ENCODE data around the gene KCNQ1. TPM values are rescaled to one million over a fixed set of nuclear protein-coding genes. Genes with fewer than 3 reads are reported as not detected.
A peak's percentile ranks its signal among the peaks of the same experiment; 100 is the strongest.

KCNQ1 gene
- total and polyA plus RNA-seq, 9 of the 15 experiments (the other 6 are each of a cell fraction or from before 2014, with no cell fraction given) = 0.44 TPM; not detected in 8

DNA sequence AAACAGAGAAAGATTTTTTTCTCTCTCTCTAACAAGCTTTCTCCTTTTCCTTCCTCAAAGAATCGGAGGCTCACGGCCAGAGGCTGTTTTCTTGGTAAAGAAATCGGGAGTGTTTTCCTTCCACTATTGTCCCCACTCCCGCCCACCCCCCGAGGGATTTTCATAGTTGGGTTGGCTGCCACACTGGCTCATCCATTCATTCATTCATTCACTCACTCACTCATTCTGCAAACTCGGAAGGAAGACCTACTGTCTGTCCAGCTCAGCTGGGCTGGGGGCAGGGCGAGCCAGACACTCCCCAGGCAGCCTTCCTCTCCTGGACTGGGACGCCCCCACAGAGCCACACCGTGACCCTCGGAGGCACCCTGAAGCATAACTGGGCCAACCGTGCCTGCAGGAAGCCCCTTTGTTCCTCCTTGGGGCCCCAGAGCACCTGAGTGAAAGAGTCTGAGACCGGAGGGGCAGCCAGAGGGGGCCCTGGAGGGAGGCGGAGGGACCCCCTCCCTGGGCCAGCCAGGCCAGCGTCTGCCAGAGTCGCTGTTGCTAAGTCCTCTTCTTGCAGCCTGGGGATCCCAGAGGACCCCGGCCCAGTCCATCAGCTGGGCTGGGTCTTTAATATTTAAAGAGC is 423.8 kb downstream of the KCNQ1 start:
- no TSS peak for BruUV-seq (replicated peaks)
- peak overlapping the region; percentile 90 for H2AFZ ChIP-seq (ENCODE audit: low read depth, low read length)
- ChIA-PET POLR2A (interaction anchor here (1.0 kb wide), 1 partner anchor 13 kb away, joined by 5 read pairs; no protein-coding TSS in a partner anchor), CTCF (ENCODE audit: low intra/inter-chr PET ratio) (no interaction called here)
- no peak for TF ChIP-seq ZNF224 (CRISPR knock-in tag; IDR thresholded peaks at IDR 0.05)
- peak; percentile 83 for TF ChIP-seq ZNF24 (IDR thresholded peaks at IDR 0.05)
- peak; percentile 23; the same call in 1 of the 2 replicates for TF ChIP-seq TFAP4 (CRISPR knock-in tag; IDR thresholded peaks at IDR 0.05; ENCODE audit: borderline replicate concordance)
- TF ChIP-seq OTX1 (CRISPR knock-in tag; IDR thresholded peaks at IDR 0.05) = no peak
- peak; percentile 20; the same call in 1 of the 2 replicates for TF ChIP-seq ZBTB7A (IDR thresholded peaks at IDR 0.05; ENCODE audit: borderline replicate concordance, control insufficient read depth, low read depth, low read length)
- TF ChIP-seq EGR1 (conservative IDR thresholded peaks at IDR 0.05) = peak; percentile 42
- H3K36me3 ChIP-seq (ENCODE audit: control insufficient read depth, insufficient read depth, low read length) = no peaks in the 10 kb centered on the region
- intact Hi-C loops (cut with micrococcal nuclease) (loop anchor here (2.0 kb wide), 1 partner anchor 14 kb away; no protein-coding TSS in a partner anchor), in situ Hi-C loops (cut with MboI) (no loop called here)
- H3K9ac ChIP-seq (ENCODE audit: insufficient read depth in 1 of 2, low read depth in 2 of 2, low read length in 2 of 2) = peak overlapping the region; percentile 32 to 55; a peak in 3 of 4 replicates
- H3K4me1 ChIP-seq (replicated peaks in 1 of 2; ENCODE audit: control insufficient read depth in 2 of 2, insufficient read depth in 2 of 2, low read length in 2 of 2) = peaks cover 10 to 44% of the 10 kb centered on the region in 2 experiments; a peak in 4 of 5 replicates
- FAIRE-seq (no peak), ATAC-seq (peak; percentile 56), DNase-seq (ENCODE audit: extremely low read depth in 1 of 4, low spot score in 3 of 4) (peak in 1 of 4 experiments; percentile 40)
- H3K27me3 ChIP-seq (ENCODE audit: control insufficient read depth in 2 of 2, insufficient read depth in 2 of 2, low read length in 2 of 2) = no peaks in the 10 kb centered on the region
- H3K4me2 ChIP-seq (ENCODE audit: insufficient read depth, low read length) = peak overlapping the region; percentile 32; the same call in 1 of the 2 replicates
- no peak overlapping the region for H3K4me3 ChIP-seq
- 43% methylated on average over 15 of the region's 16 CpGs for WGBS (ENCODE audit: insufficient coverage, low coverage, missing lambda C conversion rate)
- no peaks in the 10 kb centered on the region for H3K79me2 ChIP-seq (ENCODE audit: control insufficient read depth, insufficient read depth, low read length)
- peak overlapping the region; percentile 66 for H3K27ac ChIP-seq (ENCODE audit: extremely low read depth, low read depth, low read length)
- H3K9me3 ChIP-seq (replicated peaks; ENCODE audit: control insufficient read depth, insufficient read depth, low read depth, low read length) = peaks cover 7% of the 10 kb centered on the region
- no peaks in the 10 kb centered on the region for H3K9me1 ChIP-seq (ENCODE audit: control insufficient read depth, insufficient read depth, low read length)
- H4K20me1 ChIP-seq (replicated peaks; ENCODE audit: control insufficient read depth, insufficient read depth, low read length) = no peaks in the 10 kb centered on the region
